ENCODE measurements around the gene PTPRN.
A peak's percentile ranks its signal among the peaks of the same experiment; 100 is the strongest.

Gene PTPRN

DNA sequence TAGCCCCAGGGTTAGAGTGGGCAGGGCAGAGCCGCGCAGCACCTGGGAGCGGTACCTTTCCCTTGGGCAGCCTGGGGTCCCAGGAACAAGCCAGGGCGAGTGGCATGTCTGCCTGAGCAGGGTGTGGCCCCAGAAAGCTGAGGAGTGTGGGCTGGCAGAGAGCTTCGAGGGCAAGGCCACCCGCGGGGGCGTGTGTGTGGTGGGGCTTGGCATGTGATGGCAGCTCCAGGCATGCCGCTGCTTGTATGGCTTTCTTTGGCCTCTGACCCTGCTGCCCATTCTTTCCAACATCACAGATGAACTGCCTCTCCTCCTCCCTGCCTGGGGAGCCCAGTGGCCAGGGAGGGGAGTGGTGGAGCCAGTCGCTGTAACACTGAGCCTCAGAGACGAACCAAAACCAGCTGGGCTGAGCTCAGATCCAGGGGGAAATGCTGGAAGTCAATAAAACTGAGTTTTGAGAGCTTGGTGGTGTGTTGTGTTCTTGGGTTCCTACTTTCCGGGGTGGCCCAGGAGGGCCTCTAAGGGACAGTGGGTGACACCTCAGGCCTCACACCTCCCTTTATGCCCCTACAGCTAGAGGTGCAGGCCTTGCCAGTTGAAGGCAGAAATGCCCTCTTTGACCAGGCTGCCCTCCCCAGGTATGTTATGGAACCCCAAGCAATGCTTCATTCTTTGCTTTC is 22.6 kb downstream of the PTPRN start:
- no peak for DNase-seq

DNA sequence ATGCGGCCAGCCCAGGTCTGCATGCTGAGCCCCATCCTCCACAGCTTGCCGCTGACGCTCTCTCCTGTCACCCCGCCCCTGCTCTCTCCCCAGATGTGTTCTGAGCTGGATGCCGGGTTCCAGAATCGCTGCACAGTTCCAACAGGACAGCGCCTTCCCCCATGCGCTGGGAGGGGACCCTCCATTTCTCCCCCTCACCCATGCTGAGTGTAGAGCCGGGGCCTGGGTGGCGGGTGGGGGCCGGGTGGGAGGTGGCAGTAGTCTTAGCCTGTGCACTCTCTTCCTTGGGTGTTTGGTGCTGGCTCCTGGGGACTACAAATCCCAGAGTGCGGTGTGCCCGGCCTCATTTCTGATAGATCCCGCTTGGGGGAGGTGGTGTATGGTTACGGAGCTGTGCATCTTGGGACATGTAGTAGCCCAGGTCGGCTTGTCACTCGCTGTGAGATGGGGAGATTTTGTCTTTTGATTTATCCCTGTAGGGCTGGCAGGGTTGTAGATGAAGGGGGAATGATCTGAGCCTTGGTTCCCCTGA is 23.2 kb downstream of the PTPRN start:
- no peak for DNase-seq

DNA sequence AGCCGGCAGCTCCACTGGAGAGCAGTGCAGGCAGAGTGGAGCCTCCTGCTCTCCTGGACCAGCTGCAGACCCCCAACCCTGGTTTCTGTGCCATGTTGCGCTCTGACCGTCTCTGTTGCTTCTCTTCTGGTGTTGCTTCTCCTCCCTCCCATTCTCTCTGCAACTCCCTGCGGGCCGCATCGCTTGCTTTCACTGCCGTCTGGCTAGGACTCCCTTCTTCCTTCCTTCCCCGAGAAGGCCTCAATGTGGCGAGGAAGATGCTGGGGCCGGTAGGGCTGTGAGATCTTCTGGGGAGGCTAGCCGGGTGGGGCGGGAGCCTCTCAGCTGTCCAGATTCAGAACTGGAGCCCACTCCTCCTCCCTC is 23.8 kb downstream of the PTPRN start:
- no peak for DNase-seq

DNA sequence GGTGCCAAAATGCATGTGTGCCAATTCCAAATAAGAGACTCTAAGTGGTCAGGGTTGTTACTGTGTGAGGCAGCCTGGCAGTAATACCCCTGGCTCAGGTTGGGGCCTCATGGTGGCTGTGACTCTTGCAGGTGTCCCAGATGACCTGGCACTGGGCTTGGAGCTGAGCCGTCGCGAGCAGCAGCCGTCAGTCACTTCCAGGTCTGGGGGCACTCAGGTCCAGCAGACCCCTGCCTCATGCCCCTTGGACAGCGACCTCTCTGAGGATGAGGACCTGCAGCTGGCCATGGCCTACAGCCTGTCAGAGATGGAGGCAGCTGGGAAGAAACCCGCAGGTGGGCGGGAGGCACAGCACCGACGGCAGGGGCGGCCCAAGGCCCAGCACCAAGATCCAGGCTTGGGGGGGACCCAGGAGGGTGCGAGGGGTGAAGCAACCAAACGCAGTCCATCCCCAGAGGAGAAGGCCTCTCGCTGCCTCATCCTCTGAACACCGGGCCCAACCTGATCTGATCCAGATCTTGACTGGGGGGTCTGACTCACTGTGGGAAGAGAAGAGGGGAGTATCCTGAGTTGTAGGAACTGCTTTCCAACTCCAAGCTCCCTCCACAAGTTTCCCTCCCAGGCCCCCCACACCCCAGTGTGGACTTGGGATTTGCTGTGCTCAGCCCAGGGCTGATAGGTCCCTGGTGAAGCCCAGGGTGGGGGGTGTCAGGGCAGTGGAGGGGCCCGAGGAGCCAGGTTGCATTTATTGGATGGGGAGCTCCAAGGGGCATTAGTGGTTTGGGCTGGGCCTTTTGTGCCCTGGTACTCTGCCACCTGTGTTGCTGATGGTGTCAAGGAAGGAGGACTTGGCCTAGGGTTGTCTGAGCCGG is 24.5 kb downstream of the PTPRN start:
- DNase-seq: no peak

DNA sequence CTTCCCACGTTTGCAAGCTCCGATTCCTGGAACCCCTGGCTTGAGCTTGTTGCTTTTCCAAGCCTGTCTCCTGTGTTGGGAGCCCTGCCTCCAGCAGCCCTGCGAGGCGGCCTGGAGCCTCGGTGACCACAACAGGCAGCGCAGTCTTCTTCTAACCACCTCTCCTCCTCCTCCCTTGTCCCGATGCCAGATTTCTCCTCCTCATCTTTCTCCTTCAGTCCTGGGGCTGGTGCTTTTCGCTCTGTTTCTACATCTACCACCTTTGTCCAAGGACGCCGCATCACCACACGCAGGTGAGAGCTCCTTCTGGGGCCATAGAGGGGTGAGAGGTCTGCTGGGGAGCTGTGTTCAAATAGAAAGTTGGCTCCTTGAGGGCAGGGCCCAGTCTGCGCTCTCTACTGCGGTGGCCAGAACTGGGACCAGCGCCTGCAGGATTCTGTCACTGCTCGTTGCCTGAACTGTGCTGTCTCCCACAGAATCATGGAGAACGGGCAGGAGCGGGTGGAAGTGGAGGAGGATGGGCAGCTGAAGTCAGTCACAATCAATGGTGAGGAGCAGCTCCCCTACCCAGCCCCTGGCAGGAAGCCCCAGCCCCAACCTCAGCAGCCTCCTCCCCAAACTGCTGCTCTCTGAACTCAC is 26.1 kb downstream of the PTPRN start:
- DNase-seq: no peak

DNA sequence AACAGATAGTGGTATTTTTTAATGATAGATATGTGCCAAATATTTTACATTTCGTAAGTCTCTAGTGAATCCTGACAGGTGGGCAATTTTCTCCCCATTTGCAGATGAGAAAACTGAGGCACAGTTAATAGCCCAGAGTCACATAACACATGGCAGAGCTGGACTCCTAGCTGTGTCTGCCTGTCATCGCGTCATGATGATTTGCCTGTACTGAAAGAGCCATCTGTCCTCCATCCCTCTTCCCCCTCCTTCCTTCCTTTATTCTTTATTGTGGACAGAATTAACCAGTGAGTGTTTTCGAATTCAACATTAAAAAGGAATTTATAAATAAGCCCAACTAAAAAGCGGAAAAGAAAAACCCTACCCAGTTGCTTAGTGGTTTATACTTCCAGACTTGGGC is 26.8 kb downstream of the PTPRN start:
- DNase-seq: no peak

DNA sequence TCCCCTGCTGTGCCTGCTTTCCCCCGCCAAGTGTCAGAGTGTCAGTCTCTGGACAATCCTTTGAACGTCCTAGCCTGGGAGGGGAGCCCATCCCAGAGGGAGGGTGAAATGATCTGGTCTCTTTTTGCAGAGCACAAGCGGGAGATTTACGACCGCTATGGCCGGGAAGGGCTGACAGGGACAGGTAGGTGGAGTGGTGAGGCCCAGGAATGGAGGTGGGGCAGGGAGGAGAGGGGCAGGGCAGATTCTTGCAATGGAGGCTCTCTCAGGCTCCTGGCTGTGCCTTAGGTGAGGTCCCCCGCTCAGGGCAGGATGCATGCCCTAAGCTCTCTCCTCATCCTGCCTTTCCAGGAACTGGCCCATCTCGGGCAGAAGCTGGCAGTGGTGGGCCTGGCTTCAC is 27.6 kb downstream of the PTPRN start:
- no peak for DNase-seq

DNA sequence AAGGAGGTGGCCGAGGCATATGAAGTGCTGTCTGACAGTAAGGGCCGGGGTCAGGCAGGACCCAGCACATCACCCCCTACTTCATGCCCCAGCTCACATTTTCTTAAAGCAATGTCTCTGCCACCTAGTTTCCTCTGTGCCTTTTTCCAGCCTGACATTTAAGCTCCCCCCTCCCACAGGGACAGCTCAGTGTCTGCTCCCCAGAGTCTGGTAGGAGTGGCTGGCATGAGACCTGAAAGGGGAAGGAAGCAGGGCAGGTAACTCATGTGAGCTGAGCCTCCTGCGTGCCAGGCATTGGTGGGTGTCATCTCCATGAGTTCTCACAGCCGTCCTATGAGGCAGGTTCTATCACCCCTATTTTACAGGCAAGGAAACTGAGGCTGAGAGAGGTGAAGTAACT is 28.6 kb downstream of the PTPRN start:
- no peak for DNase-seq

DNA sequence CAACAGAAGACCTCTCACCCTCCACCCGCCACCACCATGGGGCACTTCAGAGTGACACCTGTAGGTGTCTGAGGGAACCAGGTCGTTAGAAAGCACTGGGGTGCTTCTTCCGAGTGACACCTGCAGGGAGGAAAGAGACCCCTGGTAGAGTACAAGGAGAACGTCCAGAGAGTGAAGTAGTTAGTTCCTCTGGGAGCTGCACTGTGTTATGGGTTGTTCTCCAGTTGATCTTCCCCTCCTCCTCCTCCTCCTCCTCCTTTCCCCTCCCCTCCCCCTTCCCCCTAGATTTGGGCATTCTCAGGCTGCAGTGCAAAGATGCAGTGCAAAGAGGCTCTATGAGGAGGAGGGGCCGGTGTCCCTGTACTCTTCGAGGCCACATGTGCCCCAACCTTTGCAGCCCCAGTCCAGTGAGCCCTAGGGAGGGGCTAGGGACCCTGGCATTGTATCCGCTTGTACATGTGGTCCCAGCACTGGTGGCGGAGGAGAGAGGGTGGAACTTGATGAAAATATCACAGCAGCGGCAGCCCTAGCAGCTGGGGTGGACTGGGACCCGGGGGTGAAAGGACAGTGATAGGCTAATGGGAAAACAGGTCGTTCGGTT is 29.2 kb downstream of the PTPRN start:
- DNase-seq: no peak

DNA sequence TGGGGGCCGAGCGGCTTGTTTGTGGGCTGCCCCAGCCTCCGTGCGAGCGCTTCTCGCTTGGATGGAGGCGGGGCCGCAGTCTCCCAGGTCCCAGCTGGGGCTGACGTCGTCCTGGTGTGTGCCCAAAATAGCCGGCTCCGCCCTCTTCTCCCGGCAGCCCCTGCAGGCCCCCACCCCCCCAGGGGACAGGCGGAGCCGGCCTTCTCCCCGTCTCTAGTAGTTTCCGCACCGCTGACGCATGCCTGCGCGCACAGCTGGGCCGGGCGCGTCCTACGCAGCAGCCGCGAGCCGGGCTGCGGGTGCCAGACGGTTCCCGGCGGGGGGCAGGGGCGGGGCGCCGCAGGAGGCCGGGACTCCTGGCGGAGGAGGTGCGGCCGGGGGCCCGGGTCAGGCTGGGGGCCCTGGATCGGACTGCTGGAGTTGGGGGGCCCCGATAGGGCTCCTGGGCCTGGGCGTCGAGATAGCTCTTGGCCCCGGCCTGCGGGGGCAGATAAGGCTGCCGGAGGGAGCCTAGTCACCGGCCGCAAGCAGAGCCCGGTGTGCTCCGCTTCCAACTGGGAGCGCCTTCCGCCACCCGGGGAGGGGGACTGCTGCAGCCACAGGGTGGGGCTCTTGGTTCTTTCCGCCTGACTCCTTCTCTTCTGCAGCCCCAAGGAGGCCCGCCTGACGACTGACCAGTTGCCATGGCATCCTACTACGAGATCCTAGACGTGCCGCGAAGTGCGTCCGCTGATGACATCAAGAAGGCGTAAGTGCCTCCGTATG is 29.9 kb downstream of the PTPRN start, which contains the start of gene DNAJB2:
DNAJB2 (plus strand) TSS at position 216 of the 765 bp plus-strand sequence; CDS start at position 684, 468 bp downstream.
- DNase-seq: peak; percentile 98

DNA sequence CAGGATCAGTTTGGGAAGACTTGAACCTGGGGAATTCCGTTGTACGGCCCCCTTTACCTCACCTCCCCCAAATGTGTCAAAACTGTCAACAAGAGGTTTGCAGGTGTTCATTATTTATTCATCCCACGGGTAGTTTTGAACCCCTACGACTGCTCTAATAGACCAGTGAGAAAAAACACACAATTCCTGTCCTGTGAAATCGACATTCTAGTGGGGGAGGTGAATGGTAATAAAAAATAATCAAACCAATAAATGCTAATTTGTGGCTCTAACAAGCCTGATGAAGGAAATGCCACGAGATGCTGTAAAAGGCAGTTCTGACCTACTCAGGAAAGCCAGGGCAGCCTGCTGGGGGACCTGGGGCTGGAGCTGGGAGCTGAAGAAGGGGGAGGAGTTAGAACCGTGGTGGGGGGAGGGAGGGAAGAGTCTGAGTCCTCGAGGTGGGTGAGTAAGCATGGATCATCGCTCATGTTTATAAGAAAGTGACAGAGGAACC is 30.5 kb downstream of the PTPRN start:
- DNase-seq: no peak

- DNase-seq: peak; percentile 31
Observed at GRCh38 chr2:219277703-219278654, 31.2 kb downstream of the PTPRN start.

DNA sequence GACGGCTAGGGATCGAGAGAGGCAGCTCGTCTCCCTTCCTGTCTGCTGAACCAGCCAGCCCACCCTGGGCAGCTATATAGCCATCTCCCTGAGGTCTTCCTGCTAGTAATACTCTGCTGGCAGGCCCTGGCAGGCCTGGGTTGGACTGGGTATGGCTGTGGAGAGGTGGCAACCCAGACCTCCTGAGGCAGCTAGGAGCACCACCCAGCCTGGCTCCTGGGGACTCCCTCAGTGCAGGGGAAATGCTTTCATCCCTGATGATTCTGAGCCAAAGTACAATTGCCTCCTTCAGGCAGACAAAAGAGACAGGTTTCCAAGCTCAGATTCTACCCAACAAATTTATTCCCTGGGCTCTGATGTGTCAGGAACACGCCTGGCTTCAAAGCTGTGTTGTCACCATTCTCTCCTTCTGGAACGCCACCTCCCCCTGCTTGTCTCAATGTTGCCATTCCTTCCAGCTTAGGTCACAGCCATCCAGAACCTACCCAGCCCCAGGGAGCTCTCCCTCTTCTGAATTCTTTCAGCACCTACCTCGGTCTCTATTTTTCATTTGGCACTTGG is 34.8 kb downstream of the PTPRN start:
- no peak for DNase-seq

- DNase-seq: no peak
Observed at GRCh38 chr2:219273937-219274336, 35.3 kb downstream of the PTPRN start.

DNA sequence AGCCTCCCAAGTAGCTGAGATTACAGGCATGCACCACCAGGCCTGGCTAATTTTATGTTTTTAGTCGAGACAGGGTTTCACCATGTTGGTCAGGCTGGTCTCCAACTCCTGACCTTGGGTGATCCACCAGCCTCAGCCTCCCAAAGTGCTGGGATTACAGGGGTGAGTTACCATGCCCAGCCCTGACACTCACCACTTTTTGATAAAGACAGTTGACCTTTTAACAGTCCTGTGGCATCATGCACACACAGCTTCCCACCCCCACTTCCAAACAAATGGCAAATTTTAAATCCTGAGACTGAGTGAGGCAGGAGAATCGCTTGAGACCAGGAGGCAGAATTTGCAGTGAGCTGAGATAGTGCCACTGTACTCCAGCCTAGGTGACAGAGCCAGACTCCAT is 36.2 kb downstream of the PTPRN start:
- DNase-seq: no peak

GRCh38 chr2:219272356-219272755 is 36.8 kb downstream of the PTPRN start:
- no peak for DNase-seq

DNA sequence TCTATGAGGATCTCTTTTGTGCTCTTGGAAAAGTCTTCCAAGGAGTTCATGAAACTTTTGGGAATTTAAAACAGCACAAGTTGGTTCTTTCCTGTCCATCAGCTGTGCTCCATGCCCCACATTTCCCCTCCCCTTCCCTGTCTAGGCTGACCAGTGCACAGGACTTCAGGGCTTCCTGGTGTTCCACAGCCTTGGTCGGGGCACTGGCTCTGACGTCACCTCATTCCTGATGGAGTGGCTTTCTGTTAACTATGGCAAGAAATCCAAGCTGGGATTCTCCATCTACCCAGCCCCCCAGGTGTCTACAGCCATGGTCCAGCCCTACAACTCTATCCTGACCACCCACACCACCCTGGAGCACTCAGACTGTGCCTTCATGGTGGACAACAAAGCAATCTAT is 38.2 kb downstream of the PTPRN start:
- DNase-seq: no peak

GRCh38 chr2:219270055-219270372 is 39.2 kb downstream of the PTPRN start:
- no peak for DNase-seq

DNA sequence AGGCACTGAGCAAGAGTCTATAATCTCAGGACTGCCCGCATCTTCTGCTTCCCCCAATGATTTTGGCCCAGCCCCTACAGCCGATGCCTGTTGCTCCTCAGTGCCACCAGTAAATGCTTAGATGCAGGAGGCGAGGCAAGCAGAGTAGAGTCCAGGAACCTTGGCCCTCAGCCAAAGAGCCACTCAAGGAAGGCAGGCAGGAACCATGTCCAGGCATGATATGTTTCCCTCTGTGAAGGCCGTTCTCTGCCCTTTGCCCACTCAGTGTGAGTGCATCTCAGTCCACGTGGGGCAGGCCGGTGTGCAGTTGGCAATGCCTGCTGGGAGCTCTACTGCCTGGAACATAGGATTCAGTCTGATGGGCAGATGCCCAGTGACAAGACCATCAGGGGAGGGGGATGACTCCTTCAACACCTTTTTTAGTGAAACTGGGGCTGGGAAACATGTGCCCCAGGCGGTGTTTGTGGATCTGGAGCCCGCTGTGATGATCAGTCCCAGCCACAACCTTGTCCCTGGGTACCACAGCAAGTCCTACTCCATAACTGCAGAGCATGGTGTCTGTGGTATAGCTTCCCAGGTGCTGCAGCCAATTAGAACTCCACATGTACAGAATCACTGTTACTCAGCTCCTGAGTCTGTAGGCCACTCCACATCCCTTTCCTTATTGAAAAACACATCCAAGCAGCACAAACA is 39.7 kb downstream of the PTPRN start:
- no peak for DNase-seq

- no peak for DNase-seq
Observed at GRCh38 chr2:219268294-219268693, 40.9 kb downstream of the PTPRN start.
